M059J (cell line): ENCODE data around the gene CCDC102A. TPM values are rescaled to one million over a fixed set of nuclear protein-coding genes. Genes with fewer than 3 reads are reported as not detected.
"Not testable (repeated sequence)": the region's sequence is repeated elsewhere in the genome, so short reads cannot be mapped to it uniquely, and the experiment has no call there.

Source experiments
- DNase-seq: peaks from one replicate; pipeline ENCODE4 v3.0.0-alpha.2; 2012; ENCODE audit warnings: low read depth
- total RNA-seq: library from RNA; depleted of rRNA; stranded (reverse); fragments of >200 nt; shearing (Covaris generic); gene quantifications from 2 replicates; pipeline ENCODE4 v1.2.3, GENCODE V29; 2014; rRNA removed

Gene CCDC102A
- 7.0 and 16.8 TPM in 2 replicates for total RNA-seq

DNA sequence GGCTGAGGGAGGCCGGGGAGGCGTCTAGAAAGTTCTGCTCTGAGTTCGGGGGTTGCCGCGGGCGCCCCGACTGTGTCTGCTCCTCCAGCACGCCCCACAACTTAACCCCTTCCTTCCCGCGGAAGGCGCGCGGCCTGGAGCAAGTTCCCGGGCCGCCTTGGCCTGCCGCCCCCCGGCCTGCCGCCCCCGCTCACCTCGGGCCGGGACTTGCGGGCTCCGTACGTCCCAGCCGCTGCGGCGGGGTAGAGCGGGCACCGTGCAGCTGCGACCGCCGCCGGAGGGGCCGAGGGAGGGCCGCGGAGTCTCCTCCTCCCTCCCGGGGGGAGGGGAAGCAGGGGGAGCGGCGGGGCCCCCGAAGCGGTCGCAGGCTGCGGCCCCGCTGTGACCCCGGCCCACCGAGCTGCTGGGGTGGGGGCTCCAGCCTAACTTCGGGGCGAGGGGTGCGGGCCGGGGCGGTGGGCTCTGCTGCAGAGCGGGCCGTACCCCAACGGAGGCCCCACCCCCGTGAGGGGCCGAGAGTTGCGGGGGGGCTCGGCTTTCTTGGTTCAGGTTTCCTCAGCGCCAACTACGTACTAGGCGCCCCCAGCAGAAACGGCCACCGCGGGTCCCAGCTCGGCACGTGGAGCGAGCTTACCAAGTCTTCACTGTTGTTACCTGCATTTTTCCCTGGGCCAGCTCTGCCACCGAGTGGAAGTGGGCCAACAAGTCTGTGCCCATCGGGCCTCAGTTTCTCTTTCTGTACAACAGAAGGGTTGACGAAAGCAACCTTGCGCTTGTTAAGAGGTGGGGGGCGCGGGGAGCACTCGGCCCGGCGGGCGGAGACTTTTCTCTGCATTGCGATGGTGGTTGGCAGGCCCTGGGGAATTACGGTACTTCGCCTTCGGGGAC lies at the start of gene CCDC102A:
Gene CCDC102A, minus strand, starts transcription at position 266 of the 888 bp plus-strand sequence. CDS start 7,394 bp downstream, outside the sequence.
- DNase-seq, result no peak

DNA sequence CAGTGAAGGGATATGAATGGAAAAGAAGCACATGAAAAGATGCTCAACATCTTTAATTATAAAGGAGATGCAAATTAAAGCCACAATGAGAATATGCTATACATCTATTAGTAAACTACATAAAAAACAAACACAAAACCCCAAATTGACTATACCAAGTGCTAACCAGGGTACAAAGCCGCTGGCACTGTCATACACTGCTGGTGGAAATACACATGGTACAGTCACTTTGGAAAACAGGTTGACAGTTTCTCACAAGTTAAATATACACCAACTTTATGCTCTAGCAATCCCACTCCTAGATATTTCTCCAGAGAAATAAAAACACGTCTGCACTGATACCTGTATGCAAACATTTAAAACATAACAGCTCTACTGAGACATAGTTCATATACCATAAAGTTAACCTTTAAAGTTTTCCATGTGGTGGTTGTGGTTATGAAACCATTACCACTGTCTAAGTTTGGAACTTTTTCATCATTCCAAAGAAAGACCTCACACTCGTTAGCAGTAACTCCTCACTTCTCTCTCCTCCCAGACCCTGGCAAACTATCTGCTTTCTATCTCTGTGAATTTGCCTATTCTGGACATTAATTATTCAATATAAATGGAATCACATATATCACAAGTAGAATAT lies 48.8 kb upstream of the CCDC102A start:
- no peak for DNase-seq

DNA sequence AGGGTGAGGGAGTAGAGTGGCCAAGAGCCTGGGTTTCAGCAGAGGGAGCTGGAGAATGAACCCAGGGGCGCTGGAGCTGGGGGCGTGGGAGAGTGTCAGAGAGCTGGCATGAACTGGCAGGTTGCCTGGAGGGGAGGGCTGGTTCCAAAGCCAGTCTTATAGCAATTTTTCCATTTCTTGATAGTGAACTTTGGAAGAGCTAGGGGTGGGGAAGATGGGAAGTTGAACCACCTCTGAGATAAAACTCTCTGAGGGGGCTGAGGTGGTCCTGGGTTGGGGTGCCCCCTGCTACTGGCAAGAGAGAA lies 42.9 kb upstream of the CCDC102A start:
- no peak for DNase-seq

DNA sequence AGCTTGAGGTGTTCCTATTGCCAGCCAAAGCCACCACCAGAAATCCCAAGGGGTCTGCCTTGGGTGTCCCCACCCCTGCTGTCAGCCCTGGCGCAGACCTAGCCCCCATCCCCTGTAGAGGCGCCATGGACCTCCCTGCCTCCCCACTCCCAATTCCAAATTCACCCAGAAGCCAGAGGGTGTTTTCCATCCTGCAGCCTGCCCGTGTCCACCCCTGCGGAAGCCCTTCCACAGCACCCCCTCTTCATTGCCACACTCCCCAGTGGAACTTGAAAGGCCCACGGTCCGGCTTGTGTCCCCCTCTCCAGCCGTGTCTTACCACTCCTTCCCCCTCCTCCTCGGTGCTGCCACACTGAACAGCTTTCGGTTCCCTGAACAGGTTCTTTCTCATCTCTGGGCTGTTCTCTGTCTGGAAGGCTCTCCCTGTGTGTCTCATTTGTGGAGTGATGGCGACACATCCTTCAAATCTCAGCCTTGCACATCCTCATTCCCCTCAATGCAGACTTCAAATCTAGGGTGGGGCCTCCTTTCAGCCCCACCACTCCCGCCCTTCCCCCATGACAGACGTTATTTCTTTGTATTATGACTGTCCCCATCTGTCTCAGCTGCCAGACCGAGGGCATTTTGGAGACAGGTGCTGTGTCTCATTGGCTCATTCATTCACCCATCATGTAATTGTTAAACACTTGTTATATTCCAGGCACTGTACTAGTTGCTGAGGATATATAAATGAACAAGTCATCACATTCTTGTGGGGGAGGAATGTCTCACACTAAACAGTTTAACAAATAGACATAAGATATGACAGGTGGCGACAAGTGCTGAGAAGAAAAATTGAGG lies 42.4 kb upstream of the CCDC102A start:
- DNase-seq, result no peak

DNA sequence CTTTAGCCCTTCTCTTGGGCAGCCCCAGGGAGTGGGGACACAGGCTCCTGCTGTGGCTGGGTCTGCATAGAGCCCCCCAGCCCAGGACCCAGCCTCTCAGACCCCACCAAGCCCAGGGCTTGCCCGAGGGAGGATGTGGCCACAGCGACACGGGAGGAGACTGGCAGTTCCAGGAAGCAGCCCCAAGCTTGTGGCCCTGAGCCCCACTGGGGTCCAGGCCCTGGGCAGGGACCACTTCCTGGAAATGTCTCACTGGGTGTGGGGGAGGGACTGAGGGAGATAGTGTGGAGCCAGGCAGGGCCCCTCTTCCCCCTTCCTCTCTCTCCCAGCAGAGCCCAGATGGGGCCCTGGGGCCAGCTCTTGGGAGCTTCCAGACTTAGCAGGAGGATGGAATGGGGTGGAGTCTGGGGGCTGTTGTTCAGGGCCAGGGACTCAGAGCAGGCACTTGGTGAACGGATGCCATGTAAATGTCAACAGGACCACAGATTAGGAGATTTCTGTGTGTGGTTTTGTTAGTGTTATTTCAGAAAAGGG lies 41.4 kb upstream of the CCDC102A start:
- DNase-seq, result no peak

DNA sequence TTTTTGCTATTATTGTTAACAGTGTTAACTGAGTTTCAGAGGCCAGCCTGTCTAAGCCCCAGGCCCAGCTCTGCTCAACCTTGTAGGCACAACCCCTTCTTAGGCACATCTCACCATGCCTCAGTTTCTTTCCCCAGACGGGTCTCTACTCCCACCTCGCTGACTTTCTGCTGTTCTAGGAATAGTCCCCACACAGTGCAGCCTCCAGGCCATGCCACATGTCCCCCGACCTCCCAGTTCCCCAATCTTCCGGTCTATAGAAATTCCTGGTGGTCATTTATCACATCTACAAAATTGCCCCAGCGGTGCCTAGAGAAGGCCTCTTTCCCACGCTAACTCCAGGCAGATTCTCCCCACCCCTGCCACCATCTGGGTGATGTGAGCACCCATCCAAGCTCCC lies 40.8 kb upstream of the CCDC102A start:
- no peak for DNase-seq

DNA sequence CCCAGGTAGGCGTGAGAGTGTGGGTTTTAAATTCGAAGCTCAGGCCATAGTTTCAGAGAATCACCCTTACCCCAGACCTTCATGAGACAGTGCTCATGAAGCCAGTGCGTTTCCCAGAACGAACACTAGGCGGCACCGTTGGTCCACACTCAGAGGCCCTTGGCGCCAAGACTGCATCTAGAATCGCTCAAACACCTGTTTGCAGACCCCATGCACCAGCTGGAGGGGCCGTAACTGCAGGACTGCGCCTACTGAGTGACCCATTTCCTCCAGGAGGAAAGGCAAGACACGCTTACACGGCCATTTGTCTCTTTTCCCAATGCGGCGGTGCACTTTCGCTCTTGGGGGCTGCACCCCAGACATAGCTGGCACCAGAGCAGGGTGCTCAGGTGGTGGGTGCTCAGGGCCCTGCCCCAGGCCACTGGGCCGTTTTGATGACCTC lies 40.1 kb upstream of the CCDC102A start:
- DNase-seq, result peak; percentile 67

DNA sequence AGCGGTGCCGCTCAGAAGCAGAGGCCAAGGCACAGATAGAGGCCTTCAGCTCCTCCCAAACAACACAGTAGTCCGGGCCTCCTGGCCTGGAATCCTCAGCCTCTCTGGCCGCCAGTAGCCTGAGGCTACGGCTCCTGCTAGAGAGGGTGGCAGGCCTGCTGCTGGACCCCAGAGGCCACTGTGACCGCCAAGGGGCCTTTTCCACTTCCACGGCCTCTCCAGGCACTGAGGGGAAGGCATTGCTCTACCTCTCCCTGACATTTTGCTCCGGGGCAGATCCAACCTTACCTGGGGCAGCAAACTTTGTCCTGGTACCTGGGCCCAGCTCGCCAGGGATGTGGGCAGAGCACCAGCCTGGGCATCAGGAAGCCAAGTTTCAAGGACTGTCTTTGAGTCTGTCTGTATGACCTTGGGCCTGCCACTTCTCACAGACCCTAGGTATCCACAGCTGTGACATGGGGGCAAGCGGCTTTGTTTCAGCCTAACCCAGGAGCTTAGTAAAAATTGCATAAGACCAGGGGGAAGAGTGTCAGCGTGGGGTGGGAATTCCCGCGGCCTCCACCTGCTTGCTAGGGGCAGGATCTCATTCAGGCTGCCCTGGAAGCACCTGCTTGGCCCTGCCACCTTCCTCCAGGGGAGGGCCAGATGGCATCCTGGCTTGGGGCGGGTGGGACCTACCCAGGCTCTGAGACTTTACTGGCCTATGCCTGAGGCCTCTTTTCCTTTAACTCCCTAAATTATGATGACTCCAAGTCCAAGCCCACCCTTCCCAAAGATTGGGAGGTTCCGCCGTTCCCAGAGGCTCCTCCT lies 39.3 kb upstream of the CCDC102A start:
- DNase-seq, result no peak

- no peak for DNase-seq
Observed at GRCh38 chr16:57574646-57575467, 38.5 kb upstream of the CCDC102A start.

DNA sequence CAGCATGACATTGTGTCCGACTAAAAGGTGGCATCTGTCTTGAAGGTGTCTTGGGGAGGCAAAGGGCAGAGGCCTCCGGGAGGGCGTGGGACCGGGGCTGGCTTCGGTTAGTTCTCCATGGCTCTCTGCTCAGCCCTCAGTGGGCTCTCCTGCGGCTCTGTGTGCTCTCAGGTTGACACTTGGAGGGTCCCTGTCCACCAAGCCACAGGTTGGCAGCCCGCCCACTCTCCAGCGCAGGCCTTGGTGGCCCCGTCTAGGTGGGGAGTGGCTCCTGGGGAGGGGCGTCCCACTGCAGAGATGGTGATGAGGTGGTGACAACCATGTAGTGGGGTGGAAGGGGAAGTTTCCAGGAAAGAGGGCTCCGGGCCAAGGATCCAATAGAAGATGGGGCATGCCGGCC lies 37.7 kb upstream of the CCDC102A start:
- no peak for DNase-seq

DNA sequence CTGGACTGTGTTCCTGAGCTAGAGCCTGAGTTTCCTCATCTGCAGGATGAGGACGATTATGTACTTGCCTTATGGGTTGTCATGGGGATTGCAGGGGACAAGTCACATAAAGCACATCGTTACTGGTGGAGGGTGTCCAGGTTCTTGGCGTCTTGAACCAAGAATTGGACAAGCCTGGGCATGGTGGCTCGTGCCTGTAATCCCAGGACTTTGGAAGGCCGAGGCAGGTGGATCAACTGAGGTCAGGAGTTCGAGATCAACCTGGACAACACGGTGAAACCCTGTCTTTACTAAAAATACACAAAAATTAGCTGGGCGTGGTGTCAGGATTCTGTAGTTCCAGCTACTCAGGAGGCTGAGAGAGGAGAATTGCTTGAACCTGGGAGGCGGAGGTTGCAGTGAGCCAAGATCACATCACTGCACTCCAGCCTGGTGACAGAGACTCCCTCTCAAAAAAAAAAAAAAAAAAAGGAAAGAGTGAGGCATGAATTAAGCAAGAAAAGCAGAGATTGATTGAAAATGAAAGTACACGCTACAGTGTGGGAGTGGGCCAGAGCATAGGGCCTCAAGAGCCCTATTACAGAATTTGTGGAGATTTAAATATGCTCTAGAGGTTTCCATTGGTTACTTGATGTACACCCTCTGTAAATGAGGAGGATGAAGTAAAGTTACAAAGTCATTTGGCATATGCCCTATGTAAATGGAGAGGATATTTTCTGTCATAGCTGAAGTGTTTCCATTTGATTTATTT lies 36.8 kb upstream of the CCDC102A start:
- DNase-seq, result no peak

- no peak for DNase-seq
Observed at GRCh38 chr16:57571098-57571497, 34.7 kb upstream of the CCDC102A start.

GRCh38 chr16:57570301-57571070 lies 34.1 kb upstream of the CCDC102A start:
- DNase-seq, result no peak

DNA sequence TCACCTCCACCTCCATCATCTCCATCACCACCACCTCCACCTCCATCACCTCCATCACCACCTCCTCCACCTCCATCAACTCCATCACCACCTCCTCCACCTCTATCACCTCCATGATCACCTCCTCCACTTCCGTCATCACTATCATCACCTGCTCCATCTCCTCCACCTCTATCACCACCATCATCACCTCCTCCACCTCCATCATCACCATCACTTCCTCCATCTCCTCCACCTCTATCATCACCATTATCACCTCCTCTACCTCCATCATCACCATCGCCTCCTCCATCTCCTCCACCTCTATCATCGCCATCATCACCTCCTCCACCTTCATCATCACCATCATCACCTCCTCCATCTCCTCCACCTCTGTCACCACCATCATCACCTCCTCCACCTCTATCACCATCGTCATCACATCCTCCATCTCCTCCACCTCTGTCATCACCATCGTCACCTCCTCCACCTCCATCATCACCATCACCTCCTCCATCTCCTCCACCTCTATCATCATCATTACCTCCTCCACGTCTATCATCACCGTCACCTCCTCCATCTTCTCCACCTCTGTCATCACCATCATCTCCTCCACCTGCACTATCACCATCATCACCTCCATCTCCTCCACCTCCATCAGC lies 33.1 kb upstream of the CCDC102A start:
- no peak for DNase-seq

DNA sequence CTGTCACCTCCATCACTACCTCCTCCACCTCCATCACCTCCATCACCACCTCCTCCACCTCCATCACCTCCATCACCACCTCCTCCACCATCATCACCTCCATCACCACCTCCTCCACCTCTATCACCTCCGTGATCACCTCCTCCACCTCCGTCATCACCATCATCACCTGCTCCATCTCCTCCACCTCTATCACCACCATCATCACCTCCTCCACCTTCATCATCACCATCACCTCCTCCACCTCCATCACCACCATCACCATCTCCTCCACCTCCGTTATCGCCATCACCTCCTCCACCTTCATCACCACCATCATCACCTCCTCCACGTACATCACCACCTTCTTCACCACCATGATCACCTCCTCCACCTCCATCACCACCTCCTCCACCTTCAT lies 32.4 kb upstream of the CCDC102A start:
- DNase-seq, result not testable (repeated sequence)

GRCh38 chr16:57568173-57568678 lies 31.9 kb upstream of the CCDC102A start:
- no peak for DNase-seq

DNA sequence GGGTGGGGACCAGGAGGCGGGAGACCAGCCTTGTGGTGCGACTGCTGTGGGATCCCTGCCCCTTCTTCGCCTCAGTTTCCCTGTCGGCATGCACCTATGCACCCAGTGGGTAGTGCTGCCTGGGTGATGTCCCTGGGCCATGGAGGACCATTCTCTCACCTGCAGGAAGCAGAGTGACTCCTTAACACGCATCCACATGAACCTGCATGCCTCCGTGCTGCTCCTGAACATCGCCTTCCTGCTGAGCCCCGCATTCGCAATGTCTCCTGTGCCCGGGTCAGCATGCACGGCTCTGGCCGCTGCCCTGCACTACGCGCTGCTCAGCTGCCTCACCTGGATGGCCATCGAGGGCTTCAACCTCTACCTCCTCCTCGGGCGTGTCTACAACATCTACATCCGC lies 31.3 kb upstream of the CCDC102A start:
- no peak for DNase-seq

GRCh38 chr16:57566436-57566835 lies 30.1 kb upstream of the CCDC102A start:
- DNase-seq, result peak; percentile 38
